ENCODE data around the gene SMG6.

Gene SMG6

DNA sequence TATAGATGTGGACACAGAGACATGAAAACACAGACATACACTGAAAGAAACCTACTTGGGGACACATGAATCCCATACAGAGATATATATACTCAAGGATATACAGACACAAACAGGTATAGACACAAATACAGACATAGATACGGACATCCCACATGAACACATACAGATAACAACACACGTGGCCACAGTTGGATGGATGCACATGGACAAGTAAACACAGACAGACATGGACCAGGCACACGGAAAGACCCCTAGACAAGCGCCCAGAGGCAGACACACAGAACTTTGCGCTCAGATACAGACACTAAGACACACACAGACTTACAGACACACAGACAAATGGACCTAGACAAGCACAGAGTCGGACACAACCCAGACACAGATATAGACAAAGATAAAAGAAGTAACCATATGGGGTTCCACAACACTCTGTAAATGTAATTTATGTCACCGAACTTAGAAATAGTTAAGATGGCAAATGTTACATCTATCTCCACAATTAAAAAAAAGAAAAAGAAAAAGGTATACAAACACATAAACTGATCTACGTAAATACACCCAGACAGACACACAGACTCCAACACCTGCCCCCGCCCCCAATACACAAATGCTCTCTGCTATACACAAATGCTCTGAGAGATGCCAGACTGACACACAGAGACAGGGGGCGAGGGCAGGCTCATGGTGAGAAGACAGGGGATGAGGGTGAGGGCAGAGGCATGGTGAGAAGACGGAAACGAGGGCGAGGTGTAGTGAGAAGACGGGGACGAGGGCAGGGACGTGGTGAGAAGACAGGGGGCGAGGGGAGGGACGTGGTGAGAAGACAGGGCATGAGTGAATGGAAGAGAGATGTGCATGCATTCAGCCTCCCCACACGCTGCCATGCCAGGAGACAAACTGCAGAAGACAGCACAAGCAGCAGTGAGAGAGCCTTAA, 118.3 kb downstream of the SMG6 start:
- TF ChIP-seq YY1 (IDR thresholded peaks at IDR 0.05; ENCODE audit: low read depth) (no peak), NFIC (IDR thresholded peaks at IDR 0.05) (no peak), ZBTB7A (IDR thresholded peaks at IDR 0.05; ENCODE audit: low read depth) (no peak), CEBPB (IDR thresholded peaks at IDR 0.05) (no peak), RAD21 (IDR thresholded peaks at IDR 0.05; ENCODE audit: low read depth) (no peak), EP300 (IDR thresholded peaks at IDR 0.05; ENCODE audit: borderline replicate concordance) (no peak), FOXM1 (IDR thresholded peaks at IDR 0.05; ENCODE audit: borderline replicate concordance, low read depth) (no peak), EGR1 (IDR thresholded peaks at IDR 0.05) (no peak), TCF12 (IDR thresholded peaks at IDR 0.05; ENCODE audit: low read depth) (no peak), CREB1 (IDR thresholded peaks at IDR 0.05; ENCODE audit: low read depth) (no peak), TAF1 (IDR thresholded peaks at IDR 0.05; ENCODE audit: low read depth) (no peak)
- TF ChIP-seq, protein P1, sequence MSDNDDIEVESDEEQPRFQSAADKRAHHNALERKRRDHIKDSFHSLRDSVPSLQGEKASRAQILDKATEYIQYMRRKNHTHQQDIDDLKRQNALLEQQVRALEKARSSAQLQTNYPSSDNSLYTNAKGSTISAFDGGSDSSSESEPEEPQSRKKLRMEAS (IDR thresholded peaks at IDR 0.05): no peak
- TF ChIP-seq, protein P2, sequence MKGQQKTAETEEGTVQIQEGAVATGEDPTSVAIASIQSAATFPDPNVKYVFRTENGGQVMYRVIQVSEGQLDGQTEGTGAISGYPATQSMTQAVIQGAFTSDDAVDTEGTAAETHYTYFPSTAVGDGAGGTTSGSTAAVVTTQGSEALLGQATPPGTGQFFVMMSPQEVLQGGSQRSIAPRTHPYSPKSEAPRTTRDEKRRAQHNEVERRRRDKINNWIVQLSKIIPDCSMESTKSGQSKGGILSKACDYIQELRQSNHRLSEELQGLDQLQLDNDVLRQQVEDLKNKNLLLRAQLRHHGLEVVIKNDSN (IDR thresholded peaks at IDR 0.05): no peak
- TF ChIP-seq, protein P3, sequence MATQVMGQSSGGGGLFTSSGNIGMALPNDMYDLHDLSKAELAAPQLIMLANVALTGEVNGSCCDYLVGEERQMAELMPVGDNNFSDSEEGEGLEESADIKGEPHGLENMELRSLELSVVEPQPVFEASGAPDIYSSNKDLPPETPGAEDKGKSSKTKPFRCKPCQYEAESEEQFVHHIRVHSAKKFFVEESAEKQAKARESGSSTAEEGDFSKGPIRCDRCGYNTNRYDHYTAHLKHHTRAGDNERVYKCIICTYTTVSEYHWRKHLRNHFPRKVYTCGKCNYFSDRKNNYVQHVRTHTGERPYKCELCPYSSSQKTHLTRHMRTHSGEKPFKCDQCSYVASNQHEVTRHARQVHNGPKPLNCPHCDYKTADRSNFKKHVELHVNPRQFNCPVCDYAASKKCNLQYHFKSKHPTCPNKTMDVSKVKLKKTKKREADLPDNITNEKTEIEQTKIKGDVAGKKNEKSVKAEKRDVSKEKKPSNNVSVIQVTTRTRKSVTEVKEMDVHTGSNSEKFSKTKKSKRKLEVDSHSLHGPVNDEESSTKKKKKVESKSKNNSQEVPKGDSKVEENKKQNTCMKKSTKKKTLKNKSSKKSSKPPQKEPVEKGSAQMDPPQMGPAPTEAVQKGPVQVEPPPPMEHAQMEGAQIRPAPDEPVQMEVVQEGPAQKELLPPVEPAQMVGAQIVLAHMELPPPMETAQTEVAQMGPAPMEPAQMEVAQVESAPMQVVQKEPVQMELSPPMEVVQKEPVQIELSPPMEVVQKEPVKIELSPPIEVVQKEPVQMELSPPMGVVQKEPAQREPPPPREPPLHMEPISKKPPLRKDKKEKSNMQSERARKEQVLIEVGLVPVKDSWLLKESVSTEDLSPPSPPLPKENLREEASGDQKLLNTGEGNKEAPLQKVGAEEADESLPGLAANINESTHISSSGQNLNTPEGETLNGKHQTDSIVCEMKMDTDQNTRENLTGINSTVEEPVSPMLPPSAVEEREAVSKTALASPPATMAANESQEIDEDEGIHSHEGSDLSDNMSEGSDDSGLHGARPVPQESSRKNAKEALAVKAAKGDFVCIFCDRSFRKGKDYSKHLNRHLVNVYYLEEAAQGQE (IDR thresholded peaks at IDR 0.05; ENCODE audit: low read depth): no peak

DNA sequence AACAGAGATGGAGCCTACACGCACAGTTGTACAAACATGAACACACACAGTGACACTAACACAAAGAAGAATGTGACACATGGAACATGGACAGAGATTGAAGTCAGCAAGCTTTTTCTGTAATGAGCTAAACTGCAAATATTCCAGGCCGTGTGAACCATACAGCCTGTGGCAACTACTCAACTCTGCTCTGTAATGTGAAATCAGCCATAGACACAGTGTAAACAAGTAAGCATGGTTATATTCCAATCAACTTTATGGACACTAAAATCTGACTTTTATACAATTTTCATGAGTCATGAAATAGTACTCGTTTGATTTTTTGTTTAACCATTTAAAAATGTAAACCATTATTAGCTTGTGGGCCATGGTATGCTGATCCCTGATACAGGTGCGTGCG, 120.2 kb downstream of the SMG6 start:
- no peak for TF ChIP-seq TEAD4 (IDR thresholded peaks at IDR 0.05)

DNA sequence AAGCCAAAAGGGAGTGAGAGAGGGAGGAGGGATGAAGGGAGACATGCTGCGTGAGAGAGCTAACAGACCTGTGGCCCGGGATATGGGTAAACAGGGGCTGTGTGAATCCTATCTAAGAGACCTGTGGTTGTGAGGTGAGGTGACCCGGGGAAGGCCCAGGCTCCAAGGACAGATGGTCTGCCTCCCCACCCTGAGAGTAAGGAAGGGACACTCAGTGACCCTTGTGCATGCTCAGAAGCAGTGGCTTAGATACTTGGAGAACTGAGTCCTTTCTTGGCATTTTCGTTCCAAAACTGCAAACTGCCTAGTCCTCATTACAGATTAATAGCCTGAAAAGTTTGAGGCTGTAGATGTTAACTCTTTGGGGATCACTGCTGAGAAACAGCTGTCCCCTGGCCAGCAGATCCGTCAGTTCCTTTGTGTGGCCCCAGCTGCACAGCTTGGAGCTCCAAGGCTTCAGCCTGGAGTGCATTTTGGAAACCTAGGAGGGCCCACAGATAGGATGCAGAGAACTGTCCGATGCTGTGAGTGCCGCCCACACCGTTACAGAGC, 121.6 kb downstream of the SMG6 start:
- TF ChIP-seq, protein P1 (IDR thresholded peaks at IDR 0.05): no peak
- no peak for TF ChIP-seq TCF12 (IDR thresholded peaks at IDR 0.05; ENCODE audit: low read depth)
- TF ChIP-seq FOXM1 (IDR thresholded peaks at IDR 0.05; ENCODE audit: borderline replicate concordance, low read depth): no peak

DNA sequence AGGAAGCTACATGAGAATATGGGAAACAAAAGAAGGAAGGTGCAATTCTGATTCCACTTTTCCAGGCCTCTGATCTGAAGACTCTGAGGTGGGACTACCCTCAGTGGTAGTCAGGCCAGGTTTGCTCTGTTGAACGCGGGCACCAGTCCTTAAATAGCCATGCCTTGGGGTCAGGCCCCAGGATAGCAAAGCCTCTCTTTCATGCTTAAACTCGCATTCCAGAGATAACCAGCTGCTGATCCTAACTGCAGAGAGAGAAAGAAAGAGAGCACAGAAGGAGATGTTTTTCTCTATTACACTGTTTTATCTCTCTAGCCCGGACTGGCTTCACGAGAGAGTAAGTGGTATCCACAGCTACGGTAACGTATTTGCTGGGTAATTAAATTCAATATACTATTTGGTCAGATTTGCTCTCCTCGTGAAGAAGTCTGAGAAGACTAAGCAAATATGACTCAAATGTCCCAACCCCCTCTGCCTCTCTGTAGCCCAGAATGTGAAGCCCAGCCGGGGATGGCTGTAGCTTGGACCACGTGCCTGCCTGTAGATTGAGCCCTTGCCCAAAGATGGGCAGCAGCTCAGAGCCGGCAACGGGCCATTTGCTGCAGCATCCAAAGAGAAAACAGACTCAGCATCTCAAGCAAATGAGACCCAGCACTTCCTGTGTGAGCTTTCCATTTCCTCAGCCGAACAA, 122.2 kb downstream of the SMG6 start:
- TF ChIP-seq ZBTB7A (IDR thresholded peaks at IDR 0.05; ENCODE audit: low read depth) (no peak), RAD21 (IDR thresholded peaks at IDR 0.05; ENCODE audit: low read depth) (no peak), CREB1 (IDR thresholded peaks at IDR 0.05; ENCODE audit: low read depth) (no peak), EGR1 (IDR thresholded peaks at IDR 0.05) (no peak), EP300 (IDR thresholded peaks at IDR 0.05; ENCODE audit: borderline replicate concordance) (no peak), TCF12 (IDR thresholded peaks at IDR 0.05; ENCODE audit: low read depth) (no peak)
- TF ChIP-seq, protein P3 (IDR thresholded peaks at IDR 0.05; ENCODE audit: low read depth): no peak
- TF ChIP-seq, protein P1 (IDR thresholded peaks at IDR 0.05): no peak

DNA sequence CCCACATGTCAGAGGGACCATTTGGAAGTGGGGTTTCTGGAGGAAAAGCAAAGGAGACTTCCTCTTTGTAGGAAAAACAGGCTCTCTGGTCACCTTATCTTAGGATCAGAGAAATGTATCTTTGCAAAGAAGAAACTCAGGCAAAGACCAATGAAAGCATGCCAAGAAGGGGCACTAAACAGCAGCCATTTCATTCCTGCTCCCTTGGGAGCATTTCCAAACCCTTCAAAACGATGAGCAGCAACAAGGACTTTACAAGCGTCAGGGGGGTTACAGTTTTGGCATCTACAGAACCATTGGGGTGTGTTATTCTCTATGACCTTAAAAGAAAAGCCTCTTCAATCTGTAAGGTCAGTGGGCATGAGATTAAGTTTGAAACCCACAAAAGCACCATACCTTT, 122.8 kb downstream of the SMG6 start:
- TF ChIP-seq, protein P1 (IDR thresholded peaks at IDR 0.05): no peak
- TF ChIP-seq EGR1 (IDR thresholded peaks at IDR 0.05) (no peak), NFIC (IDR thresholded peaks at IDR 0.05) (no peak), ZBTB7A (IDR thresholded peaks at IDR 0.05; ENCODE audit: low read depth) (no peak)

All from Ishikawa (cell line).